Measurements from ENCODE around the gene FUOM.

DNA sequence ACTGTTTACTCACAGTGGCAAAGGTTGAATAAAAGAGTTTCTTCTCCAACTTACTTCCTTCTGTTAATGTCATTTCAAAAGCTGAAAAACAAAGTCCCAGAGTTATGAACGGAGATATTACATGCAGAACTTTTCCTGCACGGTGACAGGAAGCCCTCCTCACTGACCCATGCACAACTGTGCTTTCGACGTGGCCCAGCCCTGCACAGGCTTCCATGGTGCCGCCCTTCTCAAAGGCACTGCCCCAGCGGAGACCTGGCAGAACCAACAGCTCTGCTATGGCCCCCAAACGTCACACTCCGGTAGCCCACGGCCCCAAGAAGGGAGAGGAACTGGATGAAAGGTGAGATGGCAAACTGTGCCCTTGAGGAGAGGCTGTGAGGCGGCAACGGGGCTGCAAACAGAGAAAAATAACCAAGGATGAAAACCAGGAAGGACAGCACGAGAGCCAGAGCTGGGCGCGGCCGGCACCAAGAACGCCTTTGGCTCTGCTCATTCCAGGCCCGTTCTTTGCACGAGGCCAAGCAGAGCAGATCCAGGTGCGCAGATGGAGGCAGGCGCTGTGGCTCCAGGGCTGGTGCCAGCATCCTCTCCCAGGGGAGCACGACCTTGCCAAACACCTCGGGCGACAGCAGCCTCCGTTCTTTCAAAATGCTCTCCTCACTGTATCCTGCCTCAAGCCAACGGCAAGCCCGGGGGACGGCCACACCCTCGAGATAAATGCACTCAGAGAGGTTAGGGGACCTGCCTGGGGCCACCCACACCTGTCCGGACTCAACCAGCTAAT, 7.0 kb upstream of the FUOM start:
- TF ChIP-seq BHLHE40 (IDR thresholded peaks at IDR 0.05; ENCODE audit: borderline replicate concordance) (no peak), HDGF (IDR thresholded peaks at IDR 0.05; ENCODE audit: borderline replicate concordance) (no peak), FOXK2 (IDR thresholded peaks at IDR 0.05) (no peak), ARNT (IDR thresholded peaks at IDR 0.05) (no peak), SP1 (IDR thresholded peaks at IDR 0.05) (no peak), L3MBTL2 (conservative IDR thresholded peaks at IDR 0.05) (no peak), FOXM1 (IDR thresholded peaks at IDR 0.05; ENCODE audit: borderline replicate concordance) (no peak), ELF4 (IDR thresholded peaks at IDR 0.05) (no peak), SUZ12 (IDR thresholded peaks at IDR 0.05) (no peak), FOXA1 (IDR thresholded peaks at IDR 0.05) (no peak), TARDBP (IDR thresholded peaks at IDR 0.05) (no peak)
